ENCODE results near the gene CDC7.
"Not testable (repeated sequence)": the region's sequence is repeated elsewhere in the genome, so short reads cannot be mapped to it uniquely, and the experiment has no call there.

Gene CDC7

GRCh38 chr1:91500756-91501522 lies at the start of gene CDC7:
TSS of gene CDC7 (plus strand) at chr1:91500851. CDS start at chr1:91501717, 866 bp downstream.
- peak; percentile 72 to 74 for DNase-seq (ENCODE audit: low read depth in 2 of 2)

- no peak for DNase-seq (ENCODE audit: low read depth in 2 of 2)
These were observed 46.5 kb upstream of the CDC7 start for GRCh38 chr1:91454136-91454535.

- no peak for DNase-seq (ENCODE audit: low read depth in 2 of 2)
These were observed 45.3 kb upstream of the CDC7 start for GRCh38 chr1:91455334-91455733.

- DNase-seq (ENCODE audit: low read depth in 2 of 2): no peak
These were observed 44.8 kb upstream of the CDC7 start for GRCh38 chr1:91455896-91456295.

GRCh38 chr1:91465350-91465749 lies 35.3 kb upstream of the CDC7 start:
- not testable (repeated sequence) for DNase-seq (ENCODE audit: low read depth in 2 of 2)

GRCh38 chr1:91476533-91477217 lies 24.0 kb upstream of the CDC7 start:
- no peak for DNase-seq (ENCODE audit: low read depth in 2 of 2)

- DNase-seq (ENCODE audit: low read depth in 2 of 2): no peak
These were observed 13.2 kb upstream of the CDC7 start for GRCh38 chr1:91487469-91487868.

- DNase-seq (ENCODE audit: low read depth in 2 of 2): no peak
These were observed 10.2 kb upstream of the CDC7 start for GRCh38 chr1:91490501-91490900.

- DNase-seq (ENCODE audit: low read depth in 2 of 2): no peak
These were observed 2.6 kb upstream of the CDC7 start for GRCh38 chr1:91498035-91498434.

- DNase-seq (ENCODE audit: low read depth in 2 of 2): no peak
These were observed 2.0 kb upstream of the CDC7 start for GRCh38 chr1:91498498-91499245.

- DNase-seq (ENCODE audit: low read depth in 2 of 2): no peak
These were observed 1.3 kb upstream of the CDC7 start for GRCh38 chr1:91499346-91499745.

- no peak for DNase-seq (ENCODE audit: low read depth in 2 of 2)
These were observed 521 bp upstream of the CDC7 start for GRCh38 chr1:91499904-91500755.

- DNase-seq (ENCODE audit: low read depth in 2 of 2): no peak
These were observed 836 bp downstream of the CDC7 start for GRCh38 chr1:91501523-91501851.

- DNase-seq (ENCODE audit: low read depth in 2 of 2): no peak
These were observed 1.5 kb downstream of the CDC7 start for GRCh38 chr1:91501971-91502671.

- DNase-seq (ENCODE audit: low read depth in 2 of 2): no peak
These were observed 2.1 kb downstream of the CDC7 start for GRCh38 chr1:91502672-91503184.

GRCh38 chr1:91503332-91503900 lies 2.8 kb downstream of the CDC7 start:
- no peak for DNase-seq (ENCODE audit: low read depth in 2 of 2)

GRCh38 chr1:91503975-91504530 lies 3.4 kb downstream of the CDC7 start:
- no peak for DNase-seq (ENCODE audit: low read depth in 2 of 2)

GRCh38 chr1:91505086-91505485 lies 4.4 kb downstream of the CDC7 start:
- DNase-seq (ENCODE audit: low read depth in 2 of 2): no peak

- no peak for DNase-seq (ENCODE audit: low read depth in 2 of 2)
These were observed 5.4 kb downstream of the CDC7 start for GRCh38 chr1:91506071-91506470.

GRCh38 chr1:91507328-91507727 lies 6.7 kb downstream of the CDC7 start:
- DNase-seq (ENCODE audit: low read depth in 2 of 2): no peak
